GM12891 (cell line): ENCODE data around the gene CNRIP1. TPM values are rescaled to one million over a fixed set of nuclear protein-coding genes. Genes with fewer than 3 reads are reported as not detected.

Experiments
- DNase-seq: peaks from one replicate; pipeline ENCODE4 v3.0.0; 2011; ENCODE audit warnings: low spot score; ENCODE audit not compliant: insufficient read length
- FAIRE-seq: peaks from 2 replicates; lab custom pipeline; 2011; peaks lifted over from hg19 to GRCh38; lab: Jason Lieb, UNC
- PAX5 ChIP-seq: IDR thresholded peaks from 2 replicates; pipeline ENCODE4 v1.6.1; 2011; ENCODE audit warnings: low read length, moderate library complexity, mild to moderate bottlenecking; ENCODE audit not compliant: insufficient read depth, severe bottlenecking
- POLR2A ChIP-seq: IDR thresholded peaks from 2 replicates; pipeline ENCODE4 v1.6.1; 2011; ENCODE audit warnings: low read depth, low read length, control low read depth
- POLR2AphosphoS5 ChIP-seq: IDR thresholded peaks from 2 replicates; pipeline ENCODE4 v1.6.1; 2011; ENCODE audit warnings: low read depth, low read length, control low read depth
- POU2F2 ChIP-seq: IDR thresholded peaks from 2 replicates; pipeline ENCODE4 v1.6.1; 2011; ENCODE audit warnings: low read depth, mild to moderate bottlenecking, control low read depth, low read length, moderate library complexity
- SPI1 ChIP-seq: IDR thresholded peaks from 2 replicates; pipeline ENCODE4 v1.6.1; 2011; ENCODE audit warnings: low read depth, low read length, control low read depth
- TAF1 ChIP-seq: IDR thresholded peaks from 2 replicates; pipeline ENCODE4 v1.6.1; 2011; ENCODE audit warnings: low read depth, low read length, control low read depth
- polyA plus RNA-seq: library from polyadenylated mRNA; unstranded; fragments of >200 nt; gene quantifications from one replicate; pipeline ENCODE4 v1.2.1, GENCODE V29; 2012; ENCODE audit warnings: low read depth, missing spikeins, inconsistent platforms; ENCODE audit not compliant: missing spikeins

The CNRIP1 gene, protein sequence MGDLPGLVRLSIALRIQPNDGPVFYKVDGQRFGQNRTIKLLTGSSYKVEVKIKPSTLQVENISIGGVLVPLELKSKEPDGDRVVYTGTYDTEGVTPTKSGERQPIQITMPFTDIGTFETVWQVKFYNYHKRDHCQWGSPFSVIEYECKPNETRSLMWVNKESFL
- not detected for polyA plus RNA-seq

DNA sequence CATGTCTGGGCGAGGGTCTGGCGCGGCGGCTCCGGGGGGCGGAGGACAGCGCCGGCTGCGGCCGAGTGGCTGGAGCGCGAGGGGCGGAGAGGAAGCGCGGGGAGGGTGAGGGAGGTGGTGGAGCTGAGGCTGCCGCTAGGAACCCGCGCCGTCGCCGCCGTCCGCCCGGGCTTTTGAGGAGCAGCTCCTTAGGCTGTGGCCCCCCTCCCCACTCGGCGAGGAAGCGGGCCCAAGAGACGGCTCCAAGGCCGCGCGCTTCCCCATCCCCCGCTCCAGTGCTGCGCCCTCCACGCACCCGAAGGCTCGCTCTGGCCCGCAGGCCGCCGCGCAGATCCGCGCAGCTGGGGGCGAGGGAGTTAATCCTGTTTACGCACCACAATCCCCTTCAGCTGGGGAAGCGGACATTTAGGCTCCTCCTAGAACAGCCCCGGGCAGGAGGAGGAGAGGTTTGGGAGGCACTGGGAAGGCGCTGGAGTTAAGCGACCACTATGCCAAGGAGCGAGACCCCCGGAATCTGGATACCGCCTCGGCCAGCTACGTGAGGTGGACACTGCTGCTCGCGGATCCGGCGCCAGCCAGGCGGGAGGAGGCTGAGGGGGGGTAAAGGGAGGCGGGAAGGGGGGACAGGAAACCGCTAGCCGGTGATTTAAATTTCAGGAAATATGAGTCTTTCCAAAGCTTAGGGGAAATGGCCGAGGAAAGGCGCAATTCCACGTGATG, at the start of gene CNRIP1:
Gene CNRIP1, minus strand, starts transcription at position 552 of the 720 bp plus-strand sequence. Its CDS starts 549 bp downstream, at position 3.
- FAIRE-seq: no peak
- TF ChIP-seq POLR2AphosphoS5 (no peak), TAF1 (no peak), POLR2A (no peak), SPI1 (no peak), PAX5 (no peak), POU2F2 (no peak)
- DNase-seq: peak; percentile 40

DNA sequence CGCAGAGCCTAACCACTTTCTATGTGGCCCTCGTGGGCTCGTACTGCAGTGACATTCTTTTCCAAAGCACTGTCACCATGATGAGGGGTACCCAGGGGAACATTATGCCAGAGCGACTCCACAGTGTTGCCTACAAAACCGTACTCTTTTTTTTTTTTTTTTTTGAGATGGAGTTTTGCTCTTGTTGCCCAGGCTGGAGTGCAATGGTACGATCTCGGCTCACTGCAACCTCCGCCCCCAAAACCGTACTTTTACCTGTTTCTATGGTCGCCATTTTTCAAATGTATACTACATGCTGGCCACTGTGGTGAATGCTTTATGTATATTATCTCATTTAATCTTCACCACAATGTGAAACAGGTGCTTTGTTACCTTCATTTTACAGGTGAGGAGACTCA, 49.6 kb upstream of the CNRIP1 start:
- TF ChIP-seq SPI1: no peak
- no peak for TF ChIP-seq POU2F2
- TF ChIP-seq POLR2A: no peak
- no peak for TF ChIP-seq POLR2AphosphoS5
- TF ChIP-seq PAX5: no peak
- no peak for TF ChIP-seq TAF1
- FAIRE-seq: no peak
- no peak for DNase-seq

DNA sequence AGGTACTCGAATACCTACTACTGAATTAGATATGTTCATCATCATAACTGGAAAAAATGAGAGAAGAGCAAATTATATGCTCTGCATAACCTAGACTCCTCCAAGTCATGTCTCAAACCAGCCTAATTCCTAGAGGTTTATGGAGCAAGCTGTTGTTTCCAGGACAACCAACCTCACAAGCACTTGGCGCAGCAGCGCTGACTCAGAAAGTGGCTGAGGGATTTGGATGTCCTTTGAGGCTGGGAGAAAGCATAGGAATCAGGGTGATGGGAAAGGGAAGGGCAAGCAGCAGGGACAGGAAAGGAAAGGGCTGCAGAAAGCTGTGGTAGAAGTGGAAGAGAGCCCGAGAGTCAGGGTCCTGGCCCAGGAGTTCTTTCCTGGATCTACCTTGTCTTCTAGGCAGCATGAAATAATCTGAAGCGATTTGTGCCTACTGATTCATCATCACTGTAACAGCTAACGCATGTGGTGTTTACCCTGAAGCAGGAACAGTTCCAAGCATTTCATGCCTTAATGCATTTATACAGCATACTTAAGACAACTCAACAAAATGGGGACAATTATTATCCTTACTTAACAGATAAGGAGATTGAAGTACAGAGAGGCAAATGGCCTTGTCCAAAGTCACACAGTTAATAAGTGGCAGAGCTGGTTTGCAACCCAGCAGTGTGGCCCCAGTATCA, 49.0 kb upstream of the CNRIP1 start:
- peak; percentile 85 for FAIRE-seq
- TF ChIP-seq SPI1 (no peak), POLR2AphosphoS5 (0 out of 2 replicates have a peak, but pooled peaks have one; percentile 2), POLR2A (no peak; the same call in 1 of the 2 replicates), PAX5 (no peak), POU2F2 (no peak), TAF1 (no peak)
- no peak for DNase-seq

DNA sequence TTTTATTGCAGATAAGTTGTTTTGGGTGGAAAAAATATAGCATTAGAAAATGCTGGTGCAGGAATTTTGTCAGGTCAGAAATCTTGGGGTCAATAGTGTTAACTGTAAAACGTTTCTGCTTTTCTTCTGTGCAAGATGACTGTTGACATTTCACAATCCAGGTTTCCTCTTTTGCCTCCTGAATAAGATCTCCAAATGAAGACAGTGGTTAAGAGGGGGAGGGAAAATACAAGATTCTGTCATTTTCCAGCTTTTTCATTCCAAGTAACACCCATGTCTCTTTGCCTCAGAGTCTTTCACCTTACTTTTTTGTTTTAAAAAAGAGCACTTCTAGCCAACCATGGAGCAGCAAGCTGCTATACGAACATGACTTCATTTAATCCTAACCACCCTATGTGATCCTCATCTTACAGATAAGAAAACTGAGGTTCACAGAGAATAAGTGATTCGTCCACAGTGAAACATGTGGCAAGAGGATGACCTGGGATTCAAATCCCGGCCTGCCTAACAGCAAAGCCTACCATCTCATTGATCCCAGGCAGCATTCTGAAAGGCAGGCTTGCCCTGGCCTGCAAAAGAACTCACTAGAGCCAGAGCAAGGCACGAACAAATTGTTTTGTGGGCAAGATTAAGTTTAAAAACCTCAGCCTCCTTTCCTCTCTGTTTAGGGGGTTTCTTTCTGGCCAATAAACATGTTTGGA, 48.4 kb upstream of the CNRIP1 start:
- FAIRE-seq (peak; percentile 51), DNase-seq (no peak)
- 0 out of 2 replicates have a peak, but pooled peaks have one; percentile 9 for TF ChIP-seq POLR2A
- no peak for TF ChIP-seq PAX5
- TF ChIP-seq SPI1: no peak

DNA sequence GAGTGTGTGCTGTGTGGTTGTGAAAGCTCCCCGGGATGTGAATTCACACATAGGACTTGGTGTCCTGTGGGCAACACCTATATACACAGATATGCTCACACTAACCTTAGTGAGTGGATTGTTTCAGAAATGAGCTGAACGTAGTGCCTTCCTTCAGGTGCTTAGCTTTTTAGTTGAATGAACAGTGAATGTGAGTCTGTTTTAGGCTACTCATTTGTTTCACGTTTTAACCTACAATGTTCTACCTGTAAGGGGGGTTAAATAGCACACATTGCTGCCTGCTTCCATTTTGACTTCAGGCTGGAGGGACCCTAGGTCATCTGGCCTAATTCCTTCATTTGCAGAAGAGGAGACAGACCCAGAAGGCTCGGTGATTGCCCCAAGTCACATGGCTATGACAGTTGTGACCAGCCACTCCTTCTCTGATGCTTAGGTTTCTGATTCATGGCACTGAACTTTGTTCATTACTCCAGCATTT, 46.4 kb upstream of the CNRIP1 start:
- DNase-seq (no peak), FAIRE-seq (peak; percentile 91)
- peak; percentile 89; the same call in 1 of the 2 replicates for TF ChIP-seq POLR2AphosphoS5
- TF ChIP-seq POU2F2: no peak
- no peak for TF ChIP-seq SPI1
- TF ChIP-seq TAF1: peak; percentile 76
- no peak for TF ChIP-seq PAX5
- peak; percentile 86 for TF ChIP-seq POLR2A

DNA sequence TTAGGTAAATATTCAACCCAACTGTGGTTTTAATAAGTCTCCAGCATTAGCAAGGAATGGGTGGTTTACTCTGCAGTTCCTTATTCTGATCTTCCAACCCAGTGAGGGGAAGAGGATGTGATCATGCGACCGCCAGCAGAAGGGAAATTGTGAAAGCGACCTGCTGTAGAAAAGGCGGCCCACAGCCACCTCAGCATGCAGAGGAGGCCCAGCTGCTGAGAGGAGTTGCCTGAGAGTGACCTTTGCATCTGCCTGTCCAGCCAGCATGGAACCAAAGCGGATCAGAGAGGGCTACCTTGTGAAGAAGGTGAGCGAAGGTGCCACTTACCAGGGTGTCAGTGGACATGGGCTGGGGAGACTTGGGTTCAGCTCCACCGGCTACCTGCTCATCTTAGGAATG, 45.3 kb upstream of the CNRIP1 start, which contains the start of gene PLEK:
Gene PLEK, plus strand, starts transcription at position 196 of the 400 bp plus-strand sequence. Its CDS starts 70 bp downstream, at position 266.
- FAIRE-seq (peak; percentile 94), DNase-seq (no peak)
- no peak for TF ChIP-seq PAX5
- peak; percentile 91 for TF ChIP-seq TAF1
- TF ChIP-seq POLR2AphosphoS5: peak; percentile 96
- peak; percentile 90 for TF ChIP-seq SPI1
- peak; percentile 96 for TF ChIP-seq POLR2A
- peak; percentile 82 for TF ChIP-seq POU2F2

DNA sequence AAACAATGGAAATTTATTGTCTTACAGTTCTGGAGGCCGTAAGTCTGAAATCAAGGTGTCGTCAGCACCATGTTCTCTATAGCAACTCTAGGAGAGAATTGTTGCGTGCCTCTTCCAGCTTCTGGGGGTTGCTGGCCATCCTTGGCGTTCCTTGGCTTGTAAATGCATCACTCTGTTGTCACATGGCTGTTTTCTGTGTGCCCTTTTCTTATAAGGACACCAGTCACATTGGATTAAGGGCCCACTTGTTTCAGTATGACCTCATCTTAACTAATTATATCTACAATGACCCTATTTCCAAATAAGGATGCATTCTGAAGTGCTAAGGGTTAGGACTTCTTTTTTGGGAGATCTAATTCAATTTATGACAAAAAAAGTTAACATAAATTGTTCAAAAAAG, 44.0 kb upstream of the CNRIP1 start:
- TF ChIP-seq PAX5: no peak
- no peak for TF ChIP-seq POU2F2
- no peak for TF ChIP-seq POLR2AphosphoS5
- no peak for TF ChIP-seq POLR2A
- TF ChIP-seq TAF1: no peak
- TF ChIP-seq SPI1: no peak
- DNase-seq: no peak
- FAIRE-seq: peak; percentile 83

DNA sequence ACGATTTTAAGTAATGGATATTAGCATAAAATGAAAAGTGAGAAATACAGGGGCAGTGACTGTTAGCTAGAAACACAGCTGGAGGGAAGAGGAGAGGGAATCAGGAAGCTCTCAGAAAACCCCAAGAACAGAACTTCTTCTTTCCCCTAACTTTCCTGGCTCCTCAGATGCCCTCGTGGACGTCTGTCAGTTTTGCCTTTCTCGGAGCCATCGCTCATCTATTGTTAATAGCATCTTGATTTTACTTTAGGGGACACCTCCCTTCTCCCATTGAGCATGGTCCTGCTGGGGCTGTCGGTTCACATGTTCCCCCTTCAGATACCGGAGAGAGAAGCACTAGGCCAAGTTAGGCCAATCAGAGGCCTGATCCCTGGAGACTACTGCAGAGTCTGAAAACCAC, 43.0 kb upstream of the CNRIP1 start:
- peak; percentile 77 for FAIRE-seq
- no peak for DNase-seq
- no peak for TF ChIP-seq SPI1
- TF ChIP-seq POLR2AphosphoS5: no peak
- TF ChIP-seq PAX5: no peak
- no peak for TF ChIP-seq POLR2A
- no peak for TF ChIP-seq POU2F2
- TF ChIP-seq TAF1: no peak

DNA sequence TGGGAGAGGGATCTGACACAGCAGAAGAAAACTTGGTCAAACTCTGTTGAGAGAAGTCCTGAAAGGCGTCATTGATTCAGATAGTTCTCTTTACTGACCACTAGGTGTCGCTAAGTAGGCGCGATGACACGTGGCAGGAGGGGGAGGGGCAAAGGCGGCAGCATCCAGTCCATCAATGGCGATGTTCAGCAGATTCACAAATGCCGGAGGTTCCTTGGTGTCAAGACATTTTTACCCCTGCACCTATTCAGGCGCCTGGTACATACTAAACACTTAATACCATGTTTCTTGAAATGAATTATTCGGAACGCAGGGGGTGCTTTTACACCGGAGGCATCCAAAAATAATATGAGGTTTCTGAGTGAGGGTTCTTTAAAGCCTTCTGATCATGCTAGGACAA, 42.3 kb upstream of the CNRIP1 start:
- peak; percentile 98 for FAIRE-seq
- no peak for TF ChIP-seq PAX5
- TF ChIP-seq POLR2A: peak; percentile 65
- peak; percentile 72 for TF ChIP-seq POLR2AphosphoS5
- peak; percentile 69; the same call in 1 of the 2 replicates for TF ChIP-seq POU2F2
- TF ChIP-seq SPI1: no peak
- peak; percentile 80; the same call in 1 of the 2 replicates for TF ChIP-seq TAF1
- peak; percentile 18 for DNase-seq
